ENCODE results near the gene STAT2. TPM values are rescaled to one million over a fixed set of nuclear protein-coding genes. Genes with fewer than 3 reads are reported as not detected.

Gene STAT2
- total and polyA plus RNA-seq, 8 donors: 25.5 to 88.5 (median 44.2) TPM

GRCh38 chr12:56315622-56316473 lies 44.1 kb downstream of the STAT2 start, which contains the start of gene CNPY2:
Gene CNPY2, minus strand, starts transcription at chr12:56315988. Its CDS starts 771 bp downstream, at chr12:56315217.
- TF ChIP-seq, protein P1, sequence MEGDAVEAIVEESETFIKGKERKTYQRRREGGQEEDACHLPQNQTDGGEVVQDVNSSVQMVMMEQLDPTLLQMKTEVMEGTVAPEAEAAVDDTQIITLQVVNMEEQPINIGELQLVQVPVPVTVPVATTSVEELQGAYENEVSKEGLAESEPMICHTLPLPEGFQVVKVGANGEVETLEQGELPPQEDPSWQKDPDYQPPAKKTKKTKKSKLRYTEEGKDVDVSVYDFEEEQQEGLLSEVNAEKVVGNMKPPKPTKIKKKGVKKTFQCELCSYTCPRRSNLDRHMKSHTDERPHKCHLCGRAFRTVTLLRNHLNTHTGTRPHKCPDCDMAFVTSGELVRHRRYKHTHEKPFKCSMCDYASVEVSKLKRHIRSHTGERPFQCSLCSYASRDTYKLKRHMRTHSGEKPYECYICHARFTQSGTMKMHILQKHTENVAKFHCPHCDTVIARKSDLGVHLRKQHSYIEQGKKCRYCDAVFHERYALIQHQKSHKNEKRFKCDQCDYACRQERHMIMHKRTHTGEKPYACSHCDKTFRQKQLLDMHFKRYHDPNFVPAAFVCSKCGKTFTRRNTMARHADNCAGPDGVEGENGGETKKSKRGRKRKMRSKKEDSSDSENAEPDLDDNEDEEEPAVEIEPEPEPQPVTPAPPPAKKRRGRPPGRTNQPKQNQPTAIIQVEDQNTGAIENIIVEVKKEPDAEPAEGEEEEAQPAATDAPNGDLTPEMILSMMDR (IDR thresholded peaks at IDR 0.05): peak in 2 of 4 donors; percentile 7 to 19
- Histone ChIP-seq H3K27me3 (no peaks in the 10 kb centered on the region), H3K9me3 (no peaks in the 10 kb centered on the region), H3K27ac (peak within 1 kb of the TSS; percentile 91 to 96 (median 92)), H3K4me1 (peaks cover 10 to 11% (median 10%) of the 10 kb centered on the region in 3 donors), H3K36me3 (peaks cover 0 to 17% (median 2%) of the 10 kb centered on the region in 3 donors), H3K4me3 (peak within 1 kb of the TSS; percentile 73 to 98 (median 91))
- ATAC-seq (peak; percentile 88 to 95 (median 92)), DNase-seq (peak; percentile 90 to 97 (median 95)), FAIRE-seq (no peak)
- intact Hi-C loops (cut with DNase I): no loop called here
- 0% methylated on average over 62 of the region's 62 CpGs for WGBS, 2 donors

DNA sequence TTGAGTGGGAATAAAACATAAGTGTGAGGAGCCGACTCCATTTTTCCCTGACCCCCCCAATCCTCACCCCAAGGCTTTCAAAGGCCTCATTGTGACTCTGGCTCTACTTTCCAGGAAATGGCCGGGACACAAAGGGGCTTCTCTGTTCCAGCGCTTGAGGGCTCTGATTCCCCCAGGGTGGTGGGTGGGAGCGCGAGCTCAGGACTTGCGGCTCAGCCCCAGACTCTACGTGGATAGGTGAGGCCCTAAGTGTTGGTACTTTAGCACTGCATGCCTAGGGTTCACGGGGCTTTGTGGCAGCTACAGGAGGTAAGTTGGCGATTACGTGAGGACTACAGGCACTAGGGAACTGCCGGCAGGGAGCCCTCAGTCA lies 44.7 kb downstream of the STAT2 start:
- Histone ChIP-seq H3K4me3 (peak overlapping the region; percentile 73 to 98 (median 91)), H3K9me3 (no peaks in the 10 kb centered on the region), H3K36me3 (peaks cover 0 to 17% (median 2%) of the 10 kb centered on the region in 3 donors), H3K4me1 (peaks cover 10 to 11% (median 10%) of the 10 kb centered on the region in 3 donors), H3K27me3 (no peaks in the 10 kb centered on the region), H3K27ac (peak overlapping the region; percentile 91 to 96 (median 92))
- TF ChIP-seq, protein P1 (IDR thresholded peaks at IDR 0.05): no peak
- peak in 2 of 6 donors; percentile 28 to 62 for DNase-seq
- intact Hi-C loops (cut with DNase I): no loop called here
- 0% methylated on average over 10 to 11 of the region's 11 CpGs for WGBS, 2 donors
- ATAC-seq: peak in 2 of 4 donors; percentile 7 to 13
- FAIRE-seq: no peak

DNA sequence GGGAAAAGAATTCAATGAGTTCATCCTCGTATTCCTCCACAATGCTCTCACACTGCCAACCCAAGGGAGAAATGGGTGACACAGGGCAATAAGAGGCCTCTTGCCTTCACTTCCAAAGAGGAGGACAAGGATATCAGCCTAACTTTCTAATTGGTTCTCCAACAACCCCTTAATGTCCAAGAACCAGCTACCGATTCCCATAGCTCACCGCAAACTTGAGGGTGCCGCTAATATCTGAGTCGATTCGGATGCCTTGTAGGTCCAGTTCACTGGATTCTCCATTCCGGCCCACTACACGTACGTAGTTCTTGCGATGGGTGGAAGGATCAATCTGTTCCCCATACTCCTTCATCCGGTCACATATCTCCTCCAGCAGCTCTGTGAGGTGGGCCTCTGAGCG lies 48.9 kb downstream of the STAT2 start:
- FAIRE-seq: no peak
- peaks cover 6 to 10% (median 6%) of the 10 kb centered on the region in 3 donors for H3K4me1 ChIP-seq
- intact Hi-C loops (cut with DNase I): no loop called here
- H3K27ac ChIP-seq: no peak overlapping the region
- H3K4me3 ChIP-seq: no peak overlapping the region
- TF ChIP-seq, protein P1 (IDR thresholded peaks at IDR 0.05): no peak
- peaks cover 0 to 7% (median 5%) of the 10 kb centered on the region in 3 donors for H3K36me3 ChIP-seq
- no peaks in the 10 kb centered on the region for H3K27me3 ChIP-seq
- ATAC-seq: no peak
- H3K9me3 ChIP-seq: no peaks in the 10 kb centered on the region
- no peak for DNase-seq
- 94 to 95% methylated on average over 12 of the region's 12 CpGs for WGBS, 2 donors

GRCh38 chr12:56308714-56309113 lies 51.2 kb downstream of the STAT2 start:
- no peak overlapping the region for H3K27ac ChIP-seq
- ATAC-seq (no peak), FAIRE-seq (no peak), DNase-seq (no peak)
- H3K4me1 ChIP-seq: no peaks in the 10 kb centered on the region
- intact Hi-C loops (cut with DNase I): no loop called here
- WGBS, 2 donors: 88 to 91% methylated on average over 3 of the region's 3 CpGs
- H3K4me3 ChIP-seq: no peak overlapping the region
- TF ChIP-seq, protein P1 (IDR thresholded peaks at IDR 0.05): no peak
- peaks cover 0 to 7% (median 5%) of the 10 kb centered on the region in 3 donors for H3K36me3 ChIP-seq
- no peaks in the 10 kb centered on the region for H3K9me3 ChIP-seq
- H3K27me3 ChIP-seq: no peaks in the 10 kb centered on the region
